Nephron (organoid): Measurements from ENCODE around the gene RASD1.

Experiments
- H3K27ac Mint-ChIP-seq, 3 experiments: 2 replicates each; pipeline ENCODE4 v1.8.0; 2020; ENCODE audit warnings: mixed read lengths in 3 of 3, mild to moderate bottlenecking in 2 of 3, moderate library complexity in 1 of 3
- H3K27me3 Mint-ChIP-seq: 2 replicates; pipeline ENCODE4 v1.8.0; 2021; ENCODE audit warnings: low read depth, mild to moderate bottlenecking, moderate library complexity, mixed read lengths
- H3K36me3 Mint-ChIP-seq: 2 replicates; pipeline ENCODE4 v1.8.0; 2020; ENCODE audit warnings: low read depth, mixed read lengths
- H3K4me1 Mint-ChIP-seq: 2 replicates; pipeline ENCODE4 v1.8.0; 2020; ENCODE audit warnings: mixed read lengths
- H3K4me3 Mint-ChIP-seq, 3 experiments: 2 replicates each; pipeline ENCODE4 v1.8.0; 2020; ENCODE audit warnings: mild to moderate bottlenecking in 3 of 3, mixed read lengths in 3 of 3, moderate library complexity in 2 of 3
- H3K9me3 Mint-ChIP-seq: 2 replicates; pipeline ENCODE4 v1.8.0; 2020; ENCODE audit warnings: mixed read lengths
- TF ChIP-seq, protein P1 (sequence below), 3 experiments: fragments of 200-600 bp; sonication (generic); IDR thresholded peaks; one replicate each; pipeline ENCODE4 v1.5.0; 2021; ENCODE audit warnings: antibody characterized with exemption in 3 of 3; ENCODE audit not compliant: unreplicated experiment in 3 of 3

RASD1 gene

DNA sequence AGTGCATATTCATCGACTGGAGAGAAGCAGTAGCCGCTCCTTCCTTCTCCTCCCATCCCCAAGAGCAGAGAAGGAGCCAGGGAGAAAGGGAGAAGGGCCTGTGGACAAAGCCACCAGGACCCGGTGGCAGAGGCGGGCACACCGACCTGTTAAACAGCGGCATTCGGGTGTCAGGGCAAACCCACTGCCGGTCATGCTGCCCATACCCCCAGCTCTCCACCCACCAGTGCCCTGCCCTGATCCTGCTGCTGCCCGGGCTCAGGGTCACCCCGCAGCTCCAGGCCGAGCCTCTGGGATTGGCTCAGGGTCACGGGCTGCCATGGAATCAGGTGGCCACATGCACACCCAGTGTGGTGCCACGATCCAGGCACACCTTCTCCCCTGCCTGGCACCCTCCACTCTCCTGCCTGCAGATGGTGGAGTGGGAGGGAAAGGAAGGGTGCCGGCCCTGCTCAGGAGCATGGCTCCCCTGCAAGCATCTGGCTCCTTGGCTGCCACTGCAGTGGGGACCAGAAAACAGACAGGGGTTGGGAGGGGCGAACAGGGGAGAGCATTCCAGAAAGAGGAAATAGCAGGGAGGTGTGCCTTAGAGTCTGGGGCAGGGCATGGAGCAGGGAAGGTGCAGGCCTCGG is 18.3 kb upstream of the RASD1 start:
- Mint-ChIP-seq H3K4me3 (no peak overlapping the region), H3K27ac (peak overlapping the region in 1 of 3 experiments; percentile 39), H3K27me3 (peaks cover 5% of the 10 kb centered on the region), H3K36me3 (no peaks in the 10 kb centered on the region), H3K9me3 (no peaks in the 10 kb centered on the region), H3K4me1 (peaks cover 34% of the 10 kb centered on the region)
- TF ChIP-seq, protein P1, sequence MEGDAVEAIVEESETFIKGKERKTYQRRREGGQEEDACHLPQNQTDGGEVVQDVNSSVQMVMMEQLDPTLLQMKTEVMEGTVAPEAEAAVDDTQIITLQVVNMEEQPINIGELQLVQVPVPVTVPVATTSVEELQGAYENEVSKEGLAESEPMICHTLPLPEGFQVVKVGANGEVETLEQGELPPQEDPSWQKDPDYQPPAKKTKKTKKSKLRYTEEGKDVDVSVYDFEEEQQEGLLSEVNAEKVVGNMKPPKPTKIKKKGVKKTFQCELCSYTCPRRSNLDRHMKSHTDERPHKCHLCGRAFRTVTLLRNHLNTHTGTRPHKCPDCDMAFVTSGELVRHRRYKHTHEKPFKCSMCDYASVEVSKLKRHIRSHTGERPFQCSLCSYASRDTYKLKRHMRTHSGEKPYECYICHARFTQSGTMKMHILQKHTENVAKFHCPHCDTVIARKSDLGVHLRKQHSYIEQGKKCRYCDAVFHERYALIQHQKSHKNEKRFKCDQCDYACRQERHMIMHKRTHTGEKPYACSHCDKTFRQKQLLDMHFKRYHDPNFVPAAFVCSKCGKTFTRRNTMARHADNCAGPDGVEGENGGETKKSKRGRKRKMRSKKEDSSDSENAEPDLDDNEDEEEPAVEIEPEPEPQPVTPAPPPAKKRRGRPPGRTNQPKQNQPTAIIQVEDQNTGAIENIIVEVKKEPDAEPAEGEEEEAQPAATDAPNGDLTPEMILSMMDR (IDR thresholded peaks at IDR 0.05; ENCODE audit: unreplicated experiment in 3 of 3) = no peak

DNA sequence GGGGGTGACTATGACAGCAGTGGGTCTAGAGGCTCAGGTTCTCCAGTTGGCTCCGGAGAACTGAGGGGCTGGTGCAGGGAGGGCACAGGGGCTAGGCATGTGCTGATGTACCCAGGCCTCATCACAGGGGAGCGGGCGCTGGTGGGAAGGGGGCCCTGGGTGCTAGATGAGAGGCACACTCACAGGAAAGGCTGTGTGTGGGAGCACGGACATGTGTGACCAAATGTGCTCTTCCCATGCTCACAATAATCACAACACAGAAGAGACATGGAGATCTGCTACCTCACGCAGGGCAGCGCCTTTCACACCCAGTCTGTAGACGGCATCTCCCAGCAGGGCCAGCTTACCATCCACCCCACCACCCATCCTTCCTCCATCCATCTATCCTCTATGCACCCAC is 17.4 kb upstream of the RASD1 start:
- TF ChIP-seq, protein P1 (IDR thresholded peaks at IDR 0.05; ENCODE audit: unreplicated experiment in 3 of 3) = no peak
- no peak overlapping the region for H3K4me3 Mint-ChIP-seq
- H3K9me3 Mint-ChIP-seq = no peaks in the 10 kb centered on the region
- peak overlapping the region in 2 of 3 experiments; percentile 15 to 30 for H3K27ac Mint-ChIP-seq
- peaks cover 5% of the 10 kb centered on the region for H3K27me3 Mint-ChIP-seq
- H3K36me3 Mint-ChIP-seq = no peaks in the 10 kb centered on the region
- peaks cover 38% of the 10 kb centered on the region for H3K4me1 Mint-ChIP-seq

DNA sequence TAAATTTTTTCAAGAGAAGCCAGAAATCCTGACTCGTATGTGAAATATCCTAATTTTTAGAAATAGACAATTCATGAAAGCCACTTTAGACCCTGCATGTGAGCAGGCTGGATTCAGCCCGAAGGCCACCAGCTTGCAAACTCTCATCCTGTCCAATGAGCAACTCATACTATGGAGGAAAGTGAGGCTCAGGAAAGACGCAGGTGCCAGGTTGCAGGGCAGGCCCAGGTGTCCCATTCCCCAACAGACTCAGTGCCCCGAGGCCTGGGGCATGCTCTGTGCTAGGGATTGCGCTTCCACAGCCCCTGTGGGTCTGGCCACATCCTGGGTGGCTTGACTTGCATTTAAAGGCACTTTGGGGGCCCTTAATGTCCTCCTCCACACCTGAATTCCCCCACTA is 16.7 kb upstream of the RASD1 start:
- TF ChIP-seq, protein P1 (IDR thresholded peaks at IDR 0.05; ENCODE audit: unreplicated experiment in 3 of 3) = no peak
- peaks cover 5% of the 10 kb centered on the region for H3K27me3 Mint-ChIP-seq

DNA sequence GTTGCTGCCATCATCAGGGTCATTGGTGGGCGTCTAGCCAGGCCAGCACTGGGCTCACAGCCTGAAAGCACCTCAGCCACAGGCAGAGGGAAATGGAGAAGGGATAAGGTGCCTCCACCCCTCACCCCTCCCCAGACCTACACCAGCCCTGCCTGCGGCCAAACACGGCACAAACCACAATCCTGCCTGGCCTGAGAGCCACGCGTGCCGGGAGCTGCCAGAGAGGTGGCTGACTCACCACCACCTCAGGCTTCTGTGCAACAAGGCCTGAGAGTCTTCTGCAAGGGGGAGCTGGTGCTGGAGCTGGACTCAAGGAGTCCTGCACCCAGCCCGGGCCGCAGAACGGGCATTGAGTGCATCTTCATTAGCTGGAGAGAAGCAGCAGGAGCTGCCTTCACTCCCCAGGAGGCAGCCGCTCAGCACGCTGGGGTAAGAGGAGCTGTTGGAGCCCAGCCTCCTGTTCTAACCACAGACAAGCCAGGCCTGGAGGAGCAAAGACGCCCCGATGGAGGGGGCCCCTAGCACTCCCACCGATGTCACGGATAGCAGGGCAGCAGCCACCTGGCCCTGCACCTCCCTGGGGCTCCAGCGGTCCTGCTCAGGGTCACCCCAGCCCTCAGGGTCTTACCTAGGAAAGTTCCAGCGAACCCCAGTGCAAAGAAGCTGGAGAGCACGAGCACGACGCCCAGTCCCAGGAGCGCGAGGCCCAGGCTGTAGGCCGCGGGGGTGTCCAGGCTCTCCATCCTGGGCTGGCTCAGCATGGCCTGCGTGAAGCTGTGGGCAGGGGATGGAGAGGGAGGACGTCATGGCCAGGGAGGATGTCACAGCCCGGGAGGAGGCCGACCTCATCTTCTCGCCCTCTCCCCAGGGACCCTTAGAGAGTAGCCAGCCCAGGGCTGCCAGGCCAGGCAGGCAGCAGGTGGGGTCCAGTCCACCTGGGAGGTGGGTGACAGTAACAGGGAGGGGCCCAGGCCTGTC is 16.0 kb upstream of the RASD1 start:
- Mint-ChIP-seq H3K27ac (peak overlapping the region in 2 of 3 experiments; percentile 35 to 50), H3K9me3 (no peaks in the 10 kb centered on the region), H3K36me3 (no peaks in the 10 kb centered on the region), H3K27me3 (peaks cover 5% of the 10 kb centered on the region), H3K4me3 (no peak overlapping the region), H3K4me1 (peaks cover 44% of the 10 kb centered on the region)
- TF ChIP-seq, protein P1 (IDR thresholded peaks at IDR 0.05; ENCODE audit: unreplicated experiment in 3 of 3) = no peak

More for the DNA sequence above, 16.7 kb upstream of the RASD1 start:
- Mint-ChIP-seq H3K27ac (no peak overlapping the region), H3K9me3 (no peaks in the 10 kb centered on the region), H3K4me3 (no peak overlapping the region), H3K36me3 (no peaks in the 10 kb centered on the region), H3K4me1 (peaks cover 41% of the 10 kb centered on the region)

DNA sequence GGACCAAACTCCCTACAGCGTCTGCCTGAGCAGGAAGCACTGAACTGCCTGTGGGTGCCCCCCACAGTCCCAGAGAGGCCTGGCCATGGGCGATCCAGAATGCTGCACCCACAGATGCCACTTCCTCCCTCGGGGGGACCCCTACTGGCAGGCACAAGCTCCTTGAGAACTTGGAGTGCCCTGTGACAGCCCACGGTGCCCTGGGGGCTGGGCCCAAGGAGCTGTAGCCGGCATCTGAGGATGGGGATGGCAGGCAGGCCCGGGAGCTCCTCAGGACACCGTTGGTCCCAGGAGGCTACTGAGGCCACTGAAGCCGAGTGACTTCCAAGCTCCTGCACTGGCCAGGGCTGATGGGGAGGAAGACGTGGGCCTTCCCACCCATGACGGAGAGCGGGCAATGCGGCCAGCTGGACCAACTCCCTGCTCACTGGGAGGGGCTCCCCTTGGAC is 15.1 kb upstream of the RASD1 start:
- Mint-ChIP-seq H3K9me3 (no peaks in the 10 kb centered on the region), H3K27me3 (peaks cover 5% of the 10 kb centered on the region), H3K4me1 (peaks cover 42% of the 10 kb centered on the region), H3K4me3 (no peak overlapping the region), H3K36me3 (no peaks in the 10 kb centered on the region), H3K27ac (no peak overlapping the region)
- TF ChIP-seq, protein P1 (IDR thresholded peaks at IDR 0.05; ENCODE audit: unreplicated experiment in 3 of 3) = no peak
